ENCODE measurements around the gene PPP1R14C.

The PPP1R14C gene

GRCh38 chr6:150102750-150103270 lies 40.0 kb upstream of the PPP1R14C start:
- Histone ChIP-seq H3K27me3 (peaks cover 24% of the 10 kb centered on the region), H3K36me3 (no peaks in the 10 kb centered on the region), H3K9me3 (no peaks in the 10 kb centered on the region), H3K4me1 (no peaks in the 10 kb centered on the region), H3K4me3 (ENCODE audit: low read depth, low read length) (no peak overlapping the region)
- no peak for DNase-seq
- TF ChIP-seq, protein P1, sequence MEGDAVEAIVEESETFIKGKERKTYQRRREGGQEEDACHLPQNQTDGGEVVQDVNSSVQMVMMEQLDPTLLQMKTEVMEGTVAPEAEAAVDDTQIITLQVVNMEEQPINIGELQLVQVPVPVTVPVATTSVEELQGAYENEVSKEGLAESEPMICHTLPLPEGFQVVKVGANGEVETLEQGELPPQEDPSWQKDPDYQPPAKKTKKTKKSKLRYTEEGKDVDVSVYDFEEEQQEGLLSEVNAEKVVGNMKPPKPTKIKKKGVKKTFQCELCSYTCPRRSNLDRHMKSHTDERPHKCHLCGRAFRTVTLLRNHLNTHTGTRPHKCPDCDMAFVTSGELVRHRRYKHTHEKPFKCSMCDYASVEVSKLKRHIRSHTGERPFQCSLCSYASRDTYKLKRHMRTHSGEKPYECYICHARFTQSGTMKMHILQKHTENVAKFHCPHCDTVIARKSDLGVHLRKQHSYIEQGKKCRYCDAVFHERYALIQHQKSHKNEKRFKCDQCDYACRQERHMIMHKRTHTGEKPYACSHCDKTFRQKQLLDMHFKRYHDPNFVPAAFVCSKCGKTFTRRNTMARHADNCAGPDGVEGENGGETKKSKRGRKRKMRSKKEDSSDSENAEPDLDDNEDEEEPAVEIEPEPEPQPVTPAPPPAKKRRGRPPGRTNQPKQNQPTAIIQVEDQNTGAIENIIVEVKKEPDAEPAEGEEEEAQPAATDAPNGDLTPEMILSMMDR (IDR thresholded peaks at IDR 0.05; ENCODE audit: low read depth, low read length): no peak

DNA sequence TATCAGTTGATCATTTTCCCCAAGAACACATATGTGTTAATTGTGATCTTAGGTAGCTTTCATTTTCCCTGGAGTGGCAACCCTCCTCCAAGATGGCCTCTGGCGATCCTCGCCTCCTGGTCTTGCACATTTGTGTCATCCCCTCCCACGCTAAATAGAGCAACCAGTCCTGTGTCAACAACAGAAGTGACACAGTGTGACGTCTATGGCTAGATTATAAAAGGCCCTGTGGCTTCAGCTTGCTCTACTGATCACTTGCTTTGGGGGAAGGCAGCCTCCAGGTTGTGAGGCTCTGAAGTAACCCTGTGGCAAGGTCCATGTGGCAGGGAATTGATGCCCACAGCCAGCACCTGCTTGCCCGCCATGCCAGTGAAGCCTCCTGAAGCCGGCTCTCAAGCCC lies 30.6 kb upstream of the PPP1R14C start:
- H3K4me1 ChIP-seq: no peaks in the 10 kb centered on the region
- peaks cover 4% of the 10 kb centered on the region; the same call in 1 of the 2 replicates for H3K27me3 ChIP-seq
- no peak for DNase-seq
- no peaks in the 10 kb centered on the region for H3K9me3 ChIP-seq
- TF ChIP-seq, protein P1 (IDR thresholded peaks at IDR 0.05; ENCODE audit: low read depth, low read length): no peak
- no peak overlapping the region for H3K4me3 ChIP-seq (ENCODE audit: low read depth, low read length)
- H3K36me3 ChIP-seq: no peaks in the 10 kb centered on the region

GRCh38 chr6:150115769-150116168 lies 27.1 kb upstream of the PPP1R14C start:
- H3K27me3 ChIP-seq: peaks cover 4% of the 10 kb centered on the region; the same call in 1 of the 2 replicates
- H3K36me3 ChIP-seq: no peaks in the 10 kb centered on the region
- no peaks in the 10 kb centered on the region for H3K4me1 ChIP-seq
- DNase-seq: no peak
- TF ChIP-seq, protein P1 (IDR thresholded peaks at IDR 0.05; ENCODE audit: low read depth, low read length): no peak
- no peak overlapping the region for H3K4me3 ChIP-seq (ENCODE audit: low read depth, low read length)
- no peaks in the 10 kb centered on the region for H3K9me3 ChIP-seq

- no peak for DNase-seq
- peaks cover 2% of the 10 kb centered on the region; the same call in 1 of the 2 replicates for H3K27me3 ChIP-seq
- H3K4me1 ChIP-seq: no peaks in the 10 kb centered on the region
- H3K9me3 ChIP-seq: no peaks in the 10 kb centered on the region
- TF ChIP-seq, protein P1 (IDR thresholded peaks at IDR 0.05; ENCODE audit: low read depth, low read length): no peak
- H3K36me3 ChIP-seq: no peaks in the 10 kb centered on the region
- H3K4me3 ChIP-seq (ENCODE audit: low read depth, low read length): no peak overlapping the region
These were observed 26.5 kb upstream of the PPP1R14C start for GRCh38 chr6:150116200-150116800.

DNA sequence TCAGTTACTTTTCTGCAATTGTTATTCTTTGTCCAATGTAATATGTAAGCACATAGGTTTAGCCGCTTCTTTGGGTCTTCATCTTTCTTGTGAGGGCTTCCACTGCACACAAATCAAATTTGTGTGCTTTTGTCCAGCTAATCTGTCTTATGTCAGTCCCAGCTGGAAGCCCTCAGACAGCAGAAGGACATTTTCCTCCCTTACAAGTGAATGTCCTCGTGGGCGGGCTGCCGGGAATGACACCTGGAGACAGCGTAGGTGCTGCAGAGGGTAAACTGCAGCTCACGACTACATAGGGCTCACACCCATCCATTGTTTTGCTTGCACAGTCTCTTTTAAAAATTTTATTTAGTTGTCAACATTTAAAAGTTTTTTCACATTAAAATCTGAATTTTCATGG lies 24.6 kb upstream of the PPP1R14C start:
- Histone ChIP-seq H3K27me3 (no peaks in the 10 kb centered on the region), H3K36me3 (no peaks in the 10 kb centered on the region), H3K4me3 (ENCODE audit: low read depth, low read length) (no peak overlapping the region), H3K4me1 (no peaks in the 10 kb centered on the region), H3K9me3 (no peaks in the 10 kb centered on the region)
- TF ChIP-seq, protein P1 (IDR thresholded peaks at IDR 0.05; ENCODE audit: low read depth, low read length): no peak
- DNase-seq: no peak

- no peaks in the 10 kb centered on the region for H3K4me1 ChIP-seq
- no peaks in the 10 kb centered on the region for H3K27me3 ChIP-seq
- no peaks in the 10 kb centered on the region for H3K9me3 ChIP-seq
- no peak overlapping the region for H3K4me3 ChIP-seq (ENCODE audit: low read depth, low read length)
- no peaks in the 10 kb centered on the region for H3K36me3 ChIP-seq
- TF ChIP-seq, protein P1 (IDR thresholded peaks at IDR 0.05; ENCODE audit: low read depth, low read length): no peak
- DNase-seq: no peak
These were observed 24.2 kb upstream of the PPP1R14C start for GRCh38 chr6:150118627-150119026.
